Measurements from ENCODE around the gene MAP7.

DNA sequence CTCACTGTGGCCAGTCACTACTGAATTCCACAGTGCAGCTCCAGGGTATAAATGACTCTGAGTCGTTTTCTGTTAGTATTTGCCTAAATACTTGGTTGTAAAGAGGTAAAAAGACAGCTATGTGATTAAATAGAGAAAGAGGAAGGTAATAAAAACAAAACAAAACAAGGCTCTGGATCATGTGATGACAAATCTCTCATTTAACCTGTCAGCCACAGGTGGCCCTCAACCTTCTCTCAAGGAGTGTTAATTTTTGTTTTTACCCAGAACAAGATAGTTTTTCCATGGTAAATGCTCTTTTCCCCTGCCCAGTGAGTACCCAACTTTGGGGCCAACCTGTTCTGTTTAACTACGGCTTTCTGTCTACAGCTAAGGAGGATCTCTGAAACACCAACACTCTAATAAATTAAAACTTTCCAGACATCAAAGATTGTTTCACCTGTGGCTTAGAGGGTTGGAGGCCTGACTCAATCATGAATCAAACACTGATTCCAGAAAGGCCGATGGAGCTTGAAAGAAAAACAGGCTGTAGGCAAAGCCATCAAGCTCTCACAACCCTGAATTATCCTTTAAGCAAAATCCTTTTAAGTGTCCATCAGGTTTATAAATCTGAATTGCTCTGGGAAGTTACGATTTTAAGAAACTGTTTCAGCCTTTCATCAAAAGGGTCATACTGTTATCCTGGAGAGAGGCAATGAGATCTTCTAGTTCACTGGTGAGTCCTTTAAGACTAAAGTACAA, 179.1 kb downstream of the MAP7 start:
- TF ChIP-seq, protein P1, sequence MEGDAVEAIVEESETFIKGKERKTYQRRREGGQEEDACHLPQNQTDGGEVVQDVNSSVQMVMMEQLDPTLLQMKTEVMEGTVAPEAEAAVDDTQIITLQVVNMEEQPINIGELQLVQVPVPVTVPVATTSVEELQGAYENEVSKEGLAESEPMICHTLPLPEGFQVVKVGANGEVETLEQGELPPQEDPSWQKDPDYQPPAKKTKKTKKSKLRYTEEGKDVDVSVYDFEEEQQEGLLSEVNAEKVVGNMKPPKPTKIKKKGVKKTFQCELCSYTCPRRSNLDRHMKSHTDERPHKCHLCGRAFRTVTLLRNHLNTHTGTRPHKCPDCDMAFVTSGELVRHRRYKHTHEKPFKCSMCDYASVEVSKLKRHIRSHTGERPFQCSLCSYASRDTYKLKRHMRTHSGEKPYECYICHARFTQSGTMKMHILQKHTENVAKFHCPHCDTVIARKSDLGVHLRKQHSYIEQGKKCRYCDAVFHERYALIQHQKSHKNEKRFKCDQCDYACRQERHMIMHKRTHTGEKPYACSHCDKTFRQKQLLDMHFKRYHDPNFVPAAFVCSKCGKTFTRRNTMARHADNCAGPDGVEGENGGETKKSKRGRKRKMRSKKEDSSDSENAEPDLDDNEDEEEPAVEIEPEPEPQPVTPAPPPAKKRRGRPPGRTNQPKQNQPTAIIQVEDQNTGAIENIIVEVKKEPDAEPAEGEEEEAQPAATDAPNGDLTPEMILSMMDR (IDR thresholded peaks at IDR 0.05; ENCODE audit: low read depth, low read length, missing input control), result no peak
- TF ChIP-seq YY1 (IDR thresholded peaks at IDR 0.05) (no peak), JUND (IDR thresholded peaks at IDR 0.05) (no peak), SP1 (IDR thresholded peaks at IDR 0.05) (no peak), RXRA (IDR thresholded peaks at IDR 0.05) (no peak), EGR1 (IDR thresholded peaks at IDR 0.05; ENCODE audit: low read depth in 2 of 2) (no peak), TAF1 (conservative IDR thresholded peaks at IDR 0.05) (no peak), RAD21 (IDR thresholded peaks at IDR 0.05) (no peak), FOXA2 (IDR thresholded peaks at IDR 0.05) (no peak), HNF4A (conservative IDR thresholded peaks at IDR 0.05) (no peak)
- TF ChIP-seq, protein P2, sequence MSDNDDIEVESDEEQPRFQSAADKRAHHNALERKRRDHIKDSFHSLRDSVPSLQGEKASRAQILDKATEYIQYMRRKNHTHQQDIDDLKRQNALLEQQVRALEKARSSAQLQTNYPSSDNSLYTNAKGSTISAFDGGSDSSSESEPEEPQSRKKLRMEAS (IDR thresholded peaks at IDR 0.05), result no peak
- TF ChIP-seq, protein P3, sequence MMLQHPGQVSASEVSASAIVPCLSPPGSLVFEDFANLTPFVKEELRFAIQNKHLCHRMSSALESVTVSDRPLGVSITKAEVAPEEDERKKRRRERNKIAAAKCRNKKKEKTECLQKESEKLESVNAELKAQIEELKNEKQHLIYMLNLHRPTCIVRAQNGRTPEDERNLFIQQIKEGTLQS (IDR thresholded peaks at IDR 0.05), result no peak
- TF ChIP-seq, protein P4, sequence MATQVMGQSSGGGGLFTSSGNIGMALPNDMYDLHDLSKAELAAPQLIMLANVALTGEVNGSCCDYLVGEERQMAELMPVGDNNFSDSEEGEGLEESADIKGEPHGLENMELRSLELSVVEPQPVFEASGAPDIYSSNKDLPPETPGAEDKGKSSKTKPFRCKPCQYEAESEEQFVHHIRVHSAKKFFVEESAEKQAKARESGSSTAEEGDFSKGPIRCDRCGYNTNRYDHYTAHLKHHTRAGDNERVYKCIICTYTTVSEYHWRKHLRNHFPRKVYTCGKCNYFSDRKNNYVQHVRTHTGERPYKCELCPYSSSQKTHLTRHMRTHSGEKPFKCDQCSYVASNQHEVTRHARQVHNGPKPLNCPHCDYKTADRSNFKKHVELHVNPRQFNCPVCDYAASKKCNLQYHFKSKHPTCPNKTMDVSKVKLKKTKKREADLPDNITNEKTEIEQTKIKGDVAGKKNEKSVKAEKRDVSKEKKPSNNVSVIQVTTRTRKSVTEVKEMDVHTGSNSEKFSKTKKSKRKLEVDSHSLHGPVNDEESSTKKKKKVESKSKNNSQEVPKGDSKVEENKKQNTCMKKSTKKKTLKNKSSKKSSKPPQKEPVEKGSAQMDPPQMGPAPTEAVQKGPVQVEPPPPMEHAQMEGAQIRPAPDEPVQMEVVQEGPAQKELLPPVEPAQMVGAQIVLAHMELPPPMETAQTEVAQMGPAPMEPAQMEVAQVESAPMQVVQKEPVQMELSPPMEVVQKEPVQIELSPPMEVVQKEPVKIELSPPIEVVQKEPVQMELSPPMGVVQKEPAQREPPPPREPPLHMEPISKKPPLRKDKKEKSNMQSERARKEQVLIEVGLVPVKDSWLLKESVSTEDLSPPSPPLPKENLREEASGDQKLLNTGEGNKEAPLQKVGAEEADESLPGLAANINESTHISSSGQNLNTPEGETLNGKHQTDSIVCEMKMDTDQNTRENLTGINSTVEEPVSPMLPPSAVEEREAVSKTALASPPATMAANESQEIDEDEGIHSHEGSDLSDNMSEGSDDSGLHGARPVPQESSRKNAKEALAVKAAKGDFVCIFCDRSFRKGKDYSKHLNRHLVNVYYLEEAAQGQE (IDR thresholded peaks at IDR 0.05), result no peak
